T-helper 9 cell (primary cell): Measurements from ENCODE around the gene ZNF141.
"Not testable (repeated sequence)": the region's sequence is repeated elsewhere in the genome, so short reads cannot be mapped to it uniquely, and the experiment has no call there.

Source experiments
- DNase-seq: peaks from one replicate; pipeline ENCODE4 v3.0.0-alpha.2; 2020
- total RNA-seq, 2 donors: gene quantifications; one replicate each; lab custom pipeline; 2026; lab: John Stamatoyannopoulos, UW

ZNF141 gene
- total RNA-seq: 34.3 to 70.9 reads per million in 2 donors

DNA sequence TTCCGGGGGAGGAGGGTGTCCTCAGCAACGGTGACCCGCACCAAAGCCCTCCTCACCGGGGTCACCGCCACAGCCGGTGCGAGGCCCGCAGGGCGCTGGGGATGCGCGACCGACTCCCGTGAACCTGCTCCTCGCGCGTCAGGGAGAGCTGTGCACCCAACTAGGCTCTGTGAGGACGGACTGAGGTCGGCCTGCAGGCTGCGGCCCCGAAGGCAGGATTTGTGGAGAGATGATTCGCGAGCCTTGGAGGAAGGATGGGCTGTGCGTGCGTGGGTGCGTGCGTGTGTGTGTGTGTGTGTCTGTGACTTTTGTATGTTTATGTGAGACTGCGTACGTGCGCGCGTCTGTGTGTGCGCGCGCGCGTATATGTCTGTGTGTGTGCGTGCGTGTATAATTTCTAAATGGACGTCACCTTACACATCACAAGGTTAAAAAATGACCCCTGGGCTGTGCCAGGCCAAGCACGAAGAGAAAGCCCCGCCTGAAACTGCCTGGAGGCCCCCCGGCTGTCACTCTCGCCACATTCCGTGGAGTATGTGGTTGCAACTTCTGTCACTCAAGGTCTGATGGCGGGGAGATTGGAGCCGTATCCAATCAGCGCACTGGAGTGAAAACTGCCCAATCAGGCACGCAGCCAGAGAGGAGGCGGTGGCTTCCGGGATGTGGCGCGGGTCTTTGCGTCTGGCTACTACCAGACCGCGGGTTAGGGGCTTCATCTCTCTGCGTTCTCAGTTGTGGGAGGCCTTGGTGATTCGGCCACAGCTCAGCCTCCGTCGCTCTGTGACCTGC, at the start of gene ZNF141:
Gene ZNF141, plus strand, starts transcription at position 672 of the 789 bp plus-strand sequence. CDS start 170 bp downstream, outside the sequence.
- DNase-seq: peak; percentile 80

DNA sequence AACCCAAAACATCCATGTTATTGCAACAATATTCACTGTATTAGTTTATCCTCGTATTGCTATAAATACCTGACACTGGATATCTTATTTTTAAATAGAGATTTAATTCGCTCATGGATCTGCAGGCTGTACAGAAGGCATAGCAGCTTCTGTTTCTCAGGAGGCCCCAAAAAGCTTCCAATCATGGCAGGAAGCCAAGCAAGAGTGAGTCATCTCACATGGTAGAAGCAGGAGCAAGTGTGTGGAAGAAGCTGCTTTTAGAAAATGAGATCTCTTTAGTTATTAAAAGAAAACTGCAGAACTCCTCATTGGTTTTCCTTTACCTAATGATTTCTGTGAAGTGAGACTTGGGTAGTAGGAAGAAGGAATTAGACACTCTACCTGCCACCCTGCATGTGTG, 48.7 kb upstream of the ZNF141 start:
- no peak for DNase-seq

DNA sequence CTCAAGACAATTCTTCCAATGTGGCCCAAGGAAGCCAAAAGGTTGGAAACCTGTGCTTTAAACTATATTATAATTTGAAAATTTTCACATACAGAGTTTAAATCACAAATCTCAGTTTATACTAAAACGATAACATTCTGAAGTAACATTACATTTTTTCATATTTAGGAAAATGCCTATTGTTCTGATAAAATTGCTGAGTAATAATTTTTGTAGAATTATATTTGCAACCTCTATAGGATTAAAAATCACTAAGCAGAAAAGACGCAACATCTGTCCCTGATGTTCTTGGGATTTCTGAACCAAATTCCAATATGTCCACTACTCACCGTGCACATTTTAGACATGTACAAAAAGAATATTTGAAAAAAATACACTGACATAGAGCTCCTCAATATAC, 42.9 kb upstream of the ZNF141 start:
- DNase-seq: no peak

DNA sequence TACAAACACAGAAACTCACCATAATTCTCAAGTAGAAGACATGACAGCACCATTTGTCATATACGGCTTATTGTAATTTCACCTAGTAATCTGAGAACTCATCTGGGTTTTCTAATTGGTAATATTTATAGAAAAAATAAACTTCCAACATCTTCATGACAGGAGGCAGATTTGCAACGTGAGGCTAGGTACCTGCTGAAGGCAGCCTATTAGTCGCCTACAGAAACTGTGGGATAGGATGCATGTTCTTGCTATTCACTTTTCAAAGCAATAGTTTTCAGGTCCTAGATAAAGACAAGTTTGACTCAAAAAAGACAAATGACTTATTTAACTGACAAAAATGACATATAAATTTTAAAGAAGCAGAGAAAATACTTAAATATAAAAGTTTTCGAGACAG, 35.2 kb upstream of the ZNF141 start:
- DNase-seq: no peak

- DNase-seq: not testable (repeated sequence)
These were observed 33.1 kb upstream of the ZNF141 start for GRCh38 chr4:304516-304915.

GRCh38 chr4:304969-305680, 32.5 kb upstream of the ZNF141 start, which contains the start of gene ZNF732:
ZNF732 (minus strand) TSS chr4:305474; CDS start chr4:305310, 164 bp downstream.
- DNase-seq: no peak

DNA sequence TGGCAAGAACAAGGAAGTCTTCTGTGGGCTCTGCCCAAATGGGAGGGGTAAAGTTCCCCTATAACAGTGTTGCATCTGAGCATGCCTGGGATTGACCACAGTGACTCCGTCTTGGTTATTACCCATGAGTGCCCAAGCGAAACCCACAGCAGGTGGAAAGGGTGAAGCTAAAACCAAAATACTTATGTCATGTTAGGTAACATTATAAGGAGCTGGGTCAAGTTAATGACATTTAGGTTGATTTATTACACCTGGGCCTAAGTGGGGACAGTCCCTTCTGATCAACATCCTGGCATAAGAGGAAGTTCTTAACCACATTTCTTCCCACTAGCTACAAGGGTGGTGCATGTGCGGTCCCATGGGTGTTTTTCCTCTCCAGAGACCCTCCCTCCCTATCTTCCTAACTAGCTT, 31.1 kb upstream of the ZNF141 start:
- no peak for DNase-seq

GRCh38 chr4:309807-310206, 27.8 kb upstream of the ZNF141 start:
- DNase-seq: no peak

DNA sequence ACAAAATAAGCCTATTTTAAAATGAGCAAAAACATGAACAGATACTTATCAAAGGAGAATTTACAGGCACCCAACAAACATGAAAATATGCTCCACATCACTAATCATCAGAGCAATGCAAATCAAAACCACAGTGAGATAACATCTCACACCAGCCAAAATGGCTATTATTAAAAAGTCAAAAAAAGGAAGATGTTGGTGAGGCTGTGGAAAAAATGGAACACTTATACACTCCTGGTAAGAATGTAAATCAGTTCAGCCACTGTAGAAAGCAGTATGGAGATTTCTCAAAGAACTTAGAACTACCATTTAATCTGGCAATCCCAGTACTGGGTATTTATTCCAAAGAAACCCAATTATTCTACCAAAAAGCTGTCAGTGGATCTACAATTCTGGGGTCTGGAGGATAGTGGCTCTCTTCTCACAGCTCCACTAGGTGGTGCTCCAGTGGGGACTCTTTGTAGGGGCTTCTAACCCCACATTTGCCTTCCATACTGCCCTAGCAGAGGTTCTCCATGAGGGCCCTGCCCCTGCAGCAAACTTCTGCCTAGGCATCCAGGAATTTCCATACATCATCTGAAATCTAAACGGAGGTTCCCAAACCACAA, 23.2 kb upstream of the ZNF141 start:
- DNase-seq: no peak

GRCh38 chr4:328729-329128, 8.9 kb upstream of the ZNF141 start:
- no peak for DNase-seq

- DNase-seq: no peak
These were observed 2.1 kb upstream of the ZNF141 start for GRCh38 chr4:335515-335914.

GRCh38 chr4:336099-336892, 1.3 kb upstream of the ZNF141 start:
- DNase-seq: peak; percentile 1

GRCh38 chr4:336893-337142, 796 bp upstream of the ZNF141 start:
- DNase-seq: no peak

GRCh38 chr4:337932-338758, 531 bp downstream of the ZNF141 start:
- DNase-seq: peak; percentile 30

- no peak for DNase-seq
These were observed 1.1 kb downstream of the ZNF141 start for GRCh38 chr4:338759-339097.

DNA sequence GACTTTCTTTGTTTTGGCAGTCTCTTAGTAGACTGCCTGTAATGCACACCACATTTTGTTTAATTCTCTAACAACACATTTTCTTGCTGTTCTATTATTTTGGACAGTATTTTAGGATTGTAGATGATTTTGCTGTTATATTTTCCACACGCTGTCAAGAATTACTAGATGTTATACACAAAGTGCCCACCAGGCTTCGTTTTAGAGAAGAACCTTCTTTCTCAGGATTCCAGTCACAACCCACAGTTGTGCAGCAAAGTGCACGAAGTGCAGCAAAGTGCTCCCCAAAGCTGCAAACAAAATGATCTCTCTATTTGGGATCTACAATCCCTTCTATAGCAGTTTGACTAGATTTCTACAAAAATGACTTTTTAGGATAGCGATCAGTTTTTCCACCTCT, 2.4 kb downstream of the ZNF141 start:
- no peak for DNase-seq

GRCh38 chr4:373062-373839, 35.6 kb downstream of the ZNF141 start:
- no peak for DNase-seq

DNA sequence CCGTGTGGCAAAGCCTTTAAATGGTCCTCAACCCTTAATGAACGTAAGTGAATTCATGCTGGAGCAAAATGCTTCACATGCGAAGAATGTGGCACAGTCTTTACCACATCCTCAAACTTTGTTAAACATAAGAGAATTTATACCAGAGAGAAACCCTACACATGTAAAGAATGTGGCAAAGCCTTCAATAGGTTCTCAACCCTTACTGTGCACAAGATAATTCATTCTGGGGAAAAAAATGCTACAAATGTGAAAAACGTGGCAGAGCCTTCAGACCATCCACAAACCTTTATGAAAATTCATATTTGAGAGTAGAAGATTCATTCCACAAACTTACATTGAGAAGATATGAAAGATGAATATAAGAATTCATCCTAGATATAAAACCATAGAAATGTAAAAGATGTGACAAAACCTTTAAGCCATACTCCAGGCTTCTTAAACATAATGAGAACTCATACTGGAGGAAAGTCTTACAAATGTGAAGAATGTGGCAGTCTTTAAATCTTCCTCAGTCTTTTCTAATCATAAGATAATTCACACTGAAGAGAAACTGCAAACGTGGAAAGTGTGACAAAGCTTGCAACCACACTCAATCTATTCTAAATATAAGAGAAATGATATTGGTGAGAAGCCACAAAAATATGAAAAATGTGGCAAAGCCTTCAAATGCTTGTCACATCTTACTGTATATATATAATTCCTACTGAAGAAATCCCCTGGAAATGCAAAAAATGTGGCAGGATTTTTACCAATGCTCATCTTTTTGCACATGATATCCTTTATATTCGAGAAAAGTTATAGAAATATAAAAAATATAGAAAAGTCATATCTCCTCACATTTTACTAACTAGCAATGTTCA, 36.9 kb downstream of the ZNF141 start:
- DNase-seq: no peak

- no peak for DNase-seq
These were observed 46.8 kb downstream of the ZNF141 start for GRCh38 chr4:384311-385010.
